ENCODE data around the gene PRKCQ. TPM values are rescaled to one million over a fixed set of nuclear protein-coding genes. Genes with fewer than 3 reads are reported as not detected.

The PRKCQ gene
- total and polyA plus RNA-seq, 2 of the 8 experiments (the other 6 are each of a cell fraction or from before 2014, with no cell fraction given): 9.1 to 22.6 TPM

DNA sequence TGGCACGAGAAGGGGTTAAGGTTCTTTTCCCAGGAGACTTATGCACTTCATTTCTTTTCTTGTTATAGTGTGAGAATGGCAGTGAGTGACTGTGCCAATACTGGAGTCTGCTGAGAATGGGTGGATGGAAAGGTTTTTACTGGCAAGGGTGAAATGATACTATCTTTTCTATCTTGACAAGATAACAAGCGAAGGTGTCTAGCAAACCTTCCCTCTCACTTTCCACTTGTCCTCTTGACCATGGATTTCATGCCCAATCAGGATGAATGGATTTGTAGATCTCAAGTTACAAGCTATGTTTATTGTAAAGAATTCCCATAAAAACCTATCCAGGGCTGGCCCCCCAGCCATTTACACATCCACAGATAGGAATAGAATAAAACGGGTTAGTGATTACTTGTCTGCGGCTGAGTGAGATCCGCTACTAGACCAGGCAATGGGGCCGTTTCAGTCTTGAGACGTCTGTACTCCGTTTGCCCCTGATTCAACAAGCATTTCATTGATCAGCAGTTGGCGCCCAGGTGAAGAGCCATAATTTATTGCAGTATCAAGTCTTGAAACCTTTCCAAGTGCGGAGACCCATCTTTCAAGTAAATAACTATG lies 152.6 kb downstream of the PRKCQ start:
- no peak for FAIRE-seq
- Histone ChIP-seq H3K4me2 (ENCODE audit: insufficient read depth in 1 of 2, low read depth in 2 of 2, low read length in 2 of 2) (no peak overlapping the region), H2BK20ac (ENCODE audit: low read length) (no peak overlapping the region), H3K36me3 (ENCODE audit: control insufficient read depth in 2 of 4, insufficient read depth in 4 of 4, low read length in 3 of 4) (peaks cover 0 to 4% (median 0%) of the 10 kb centered on the region in 4 experiments; a peak in 5 of 8 replicates), H3K23me2 (ENCODE audit: low read depth, low read length) (no peaks in the 10 kb centered on the region), H3K9ac (replicated peaks in 1 of 4; ENCODE audit: extremely low read depth in 1 of 4, low read depth in 3 of 4, low read length in 3 of 4) (no peak overlapping the region), H4K91ac (replicated peaks; ENCODE audit: insufficient read length, low read length) (no peak overlapping the region), H2AFZ (ENCODE audit: low read length) (no peak overlapping the region), H3K18ac (ENCODE audit: extremely low read depth, low read length) (no peak overlapping the region), H3K4me1 (replicated peaks in 1 of 4; ENCODE audit: control insufficient read depth in 3 of 4, insufficient read depth in 4 of 4, low read length in 3 of 4) (no peaks in the 10 kb centered on the region), H2BK15ac (ENCODE audit: low read length) (no peak overlapping the region), H2AK5ac (ENCODE audit: low read depth, low read length) (no peak overlapping the region), H2BK5ac (ENCODE audit: low read depth, low read length) (no peak overlapping the region), H4K5ac (ENCODE audit: insufficient read length, low read depth, low read length) (no peak overlapping the region), H3K27me3 (replicated peaks in 1 of 4; ENCODE audit: control insufficient read depth in 3 of 4, extremely low read depth in 1 of 4, insufficient read depth in 3 of 4, low read length in 3 of 4) (no peaks in the 10 kb centered on the region), H3K23ac (ENCODE audit: insufficient read length) (no peak overlapping the region), H3K9me3 (ENCODE audit: insufficient read depth in 2 of 2, low read depth in 1 of 2, low read length in 1 of 2) (no peaks in the 10 kb centered on the region), H4K8ac (ENCODE audit: extremely low read depth, insufficient read depth, low read length) (no peak overlapping the region), H3K56ac (replicated peaks; ENCODE audit: insufficient read length, low read depth, low read length) (no peak overlapping the region), H3K14ac (ENCODE audit: insufficient read length) (no peak overlapping the region), H3K4me3 (ENCODE audit: extremely low read depth in 1 of 4, insufficient read depth in 2 of 4, low read depth in 3 of 4, low read length in 4 of 4) (no peak overlapping the region), H3K4ac (replicated peaks; ENCODE audit: insufficient read length, low read depth, low read length) (no peak overlapping the region), H2BK120ac (replicated peaks; ENCODE audit: low read depth, low read length) (no peak overlapping the region), H2BK12ac (ENCODE audit: low read depth, low read length) (no peak overlapping the region), H3K27ac (ENCODE audit: low read depth, low read length) (no peak overlapping the region), H3K79me1 (ENCODE audit: low read depth, low read length) (no peaks in the 10 kb centered on the region), H4K20me1 (replicated peaks in 1 of 2; ENCODE audit: control insufficient read depth in 1 of 2, insufficient read depth in 2 of 2, low read length in 2 of 2) (peaks cover 0 to 3% of the 10 kb centered on the region in 2 experiments), H3K79me2 (ENCODE audit: control insufficient read depth in 1 of 2, insufficient read depth in 2 of 2, low read length in 2 of 2) (no peaks in the 10 kb centered on the region)
- ChIA-PET CTCF (ENCODE audit: partially characterized antibody) (no interaction called here), POLR2A (ENCODE audit: partially characterized antibody) (no interaction called here)
- no peak for DNase-seq (ENCODE audit: low read depth in 1 of 2, low spot score in 2 of 2)
- WGBS, 2 experiments (ENCODE audit: extremely low coverage in 1 of 2, insufficient coverage in 1 of 2, insufficient read length in 1 of 2, insufficient replicate concordance in 2 of 2, low coverage in 1 of 2, low lambda C conversion rate in 2 of 2, missing lambda C conversion rate in 1 of 2): 92% methylated on average over 10 of the region's 10 CpGs; no CpG with 5 or more reads in 1 of the 2 experiments
- TF ChIP-seq RBBP5 (IDR thresholded peaks at IDR 0.05; ENCODE audit: borderline replicate concordance, low read depth, low read length) (no peak), KDM5A (IDR thresholded peaks at IDR 0.05; ENCODE audit: low read length) (no peak), CEBPB (IDR thresholded peaks at IDR 0.05; ENCODE audit: low read depth, low read length) (no peak), RAD21 (IDR thresholded peaks at IDR 0.05 in 1 of 2, conservative IDR thresholded peaks at IDR 0.05 in 1 of 2; ENCODE audit: low read depth in 2 of 2, low read length in 2 of 2) (no peak), TAF7 (optimal IDR thresholded peaks at IDR 0.05; ENCODE audit: borderline replicate concordance, low read depth, low read length) (no peak), POU5F1 (IDR thresholded peaks at IDR 0.05; ENCODE audit: low read depth, low read length) (no peak), ASH2L (IDR thresholded peaks at IDR 0.05; ENCODE audit: low read length) (no peak), SRF (IDR thresholded peaks at IDR 0.05; ENCODE audit: low read depth, low read length) (no peak), CHD1 (IDR thresholded peaks at IDR 0.05; ENCODE audit: low read depth, low read length) (no peak)
- TF ChIP-seq, protein P1, sequence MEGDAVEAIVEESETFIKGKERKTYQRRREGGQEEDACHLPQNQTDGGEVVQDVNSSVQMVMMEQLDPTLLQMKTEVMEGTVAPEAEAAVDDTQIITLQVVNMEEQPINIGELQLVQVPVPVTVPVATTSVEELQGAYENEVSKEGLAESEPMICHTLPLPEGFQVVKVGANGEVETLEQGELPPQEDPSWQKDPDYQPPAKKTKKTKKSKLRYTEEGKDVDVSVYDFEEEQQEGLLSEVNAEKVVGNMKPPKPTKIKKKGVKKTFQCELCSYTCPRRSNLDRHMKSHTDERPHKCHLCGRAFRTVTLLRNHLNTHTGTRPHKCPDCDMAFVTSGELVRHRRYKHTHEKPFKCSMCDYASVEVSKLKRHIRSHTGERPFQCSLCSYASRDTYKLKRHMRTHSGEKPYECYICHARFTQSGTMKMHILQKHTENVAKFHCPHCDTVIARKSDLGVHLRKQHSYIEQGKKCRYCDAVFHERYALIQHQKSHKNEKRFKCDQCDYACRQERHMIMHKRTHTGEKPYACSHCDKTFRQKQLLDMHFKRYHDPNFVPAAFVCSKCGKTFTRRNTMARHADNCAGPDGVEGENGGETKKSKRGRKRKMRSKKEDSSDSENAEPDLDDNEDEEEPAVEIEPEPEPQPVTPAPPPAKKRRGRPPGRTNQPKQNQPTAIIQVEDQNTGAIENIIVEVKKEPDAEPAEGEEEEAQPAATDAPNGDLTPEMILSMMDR (IDR thresholded peaks at IDR 0.05; ENCODE audit: control extremely low read depth in 1 of 3, insufficient read depth in 1 of 3, low read depth in 1 of 3, low read length in 3 of 3): no peak
